MM.1S (cell line): ENCODE results near the gene CRYM.
"Not testable (repeated sequence)": the region's sequence is repeated elsewhere in the genome, so short reads cannot be mapped to it uniquely, and the experiment has no call there.

ENCODE experiments used
- EZH2 ChIP-seq: fragments of 300-600 bp; sonication (generic); optimal IDR thresholded peaks from 2 replicates; pipeline ENCODE3; 2017; ENCODE audit warnings: low read depth, mild to moderate bottlenecking, antibody characterized with exemption, low read length, mixed read lengths
- EZH2phosphoT487 ChIP-seq: fragments of 300-600 bp; sonication (generic); IDR thresholded peaks from 2 replicates; pipeline ENCODE4 v1.6.1; 2018; ENCODE audit warnings: antibody characterized with exemption, low read length
- TF ChIP-seq, protein P1 (sequence below): fragments of 300-600 bp; sonication (generic); IDR thresholded peaks from 2 replicates; pipeline ENCODE4 v1.5.1; 2016; ENCODE audit warnings: antibody characterized with exemption, low read length, mixed read lengths

DNA sequence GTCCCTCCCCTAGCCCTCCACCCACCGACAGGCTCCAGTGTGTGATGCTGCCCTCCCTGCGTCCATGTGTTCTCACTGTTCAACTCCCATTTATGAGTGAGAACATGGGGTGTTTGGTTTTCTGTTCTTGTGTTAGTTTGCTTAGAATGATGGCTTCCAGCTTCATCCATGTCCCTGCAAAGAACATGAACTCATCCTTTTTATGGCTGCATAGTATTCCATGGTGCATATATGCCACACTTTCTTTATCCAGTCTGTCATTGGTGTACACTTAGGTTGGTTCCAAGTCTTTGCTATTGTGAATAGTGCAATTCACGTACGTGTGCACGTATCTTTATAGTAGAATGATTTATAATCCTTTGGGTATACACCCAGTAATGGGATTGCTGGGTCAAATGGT, 28.6 kb upstream of the CRYM start:
- TF ChIP-seq, protein P1, sequence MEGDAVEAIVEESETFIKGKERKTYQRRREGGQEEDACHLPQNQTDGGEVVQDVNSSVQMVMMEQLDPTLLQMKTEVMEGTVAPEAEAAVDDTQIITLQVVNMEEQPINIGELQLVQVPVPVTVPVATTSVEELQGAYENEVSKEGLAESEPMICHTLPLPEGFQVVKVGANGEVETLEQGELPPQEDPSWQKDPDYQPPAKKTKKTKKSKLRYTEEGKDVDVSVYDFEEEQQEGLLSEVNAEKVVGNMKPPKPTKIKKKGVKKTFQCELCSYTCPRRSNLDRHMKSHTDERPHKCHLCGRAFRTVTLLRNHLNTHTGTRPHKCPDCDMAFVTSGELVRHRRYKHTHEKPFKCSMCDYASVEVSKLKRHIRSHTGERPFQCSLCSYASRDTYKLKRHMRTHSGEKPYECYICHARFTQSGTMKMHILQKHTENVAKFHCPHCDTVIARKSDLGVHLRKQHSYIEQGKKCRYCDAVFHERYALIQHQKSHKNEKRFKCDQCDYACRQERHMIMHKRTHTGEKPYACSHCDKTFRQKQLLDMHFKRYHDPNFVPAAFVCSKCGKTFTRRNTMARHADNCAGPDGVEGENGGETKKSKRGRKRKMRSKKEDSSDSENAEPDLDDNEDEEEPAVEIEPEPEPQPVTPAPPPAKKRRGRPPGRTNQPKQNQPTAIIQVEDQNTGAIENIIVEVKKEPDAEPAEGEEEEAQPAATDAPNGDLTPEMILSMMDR, result not testable (repeated sequence)
- not testable (repeated sequence) for TF ChIP-seq EZH2, EZH2phosphoT487
